AG09319 (cell line): ENCODE data around the gene NEXMIF.
"Not testable (repeated sequence)": the region's sequence is repeated elsewhere in the genome, so short reads cannot be mapped to it uniquely, and the experiment has no call there.

Experiments
- DNase-seq: peaks from one replicate; pipeline ENCODE4 v3.0.0-alpha.2; 2010; ENCODE audit warnings: low read depth; ENCODE audit errors: extremely low read depth
- CTCF ChIP-seq: IDR thresholded peaks from 2 replicates; pipeline ENCODE4 v1.5.1; 2011; ENCODE audit warnings: low read depth, mild to moderate bottlenecking, inconsistent platforms, low read length, moderate library complexity

The NEXMIF gene

GRCh38 chrX:74788545-74789086, 136.6 kb downstream of the NEXMIF start:
- TF ChIP-seq CTCF, result no peak
- DNase-seq, result no peak

- no peak for DNase-seq
- no peak for TF ChIP-seq CTCF
Measured at GRCh38 chrX:74784629-74785028, 140.6 kb downstream of the NEXMIF start.

GRCh38 chrX:74781507-74782034, 143.7 kb downstream of the NEXMIF start:
- no peak for TF ChIP-seq CTCF
- no peak for DNase-seq

- no peak for TF ChIP-seq CTCF
- DNase-seq, result no peak
Measured at GRCh38 chrX:74779175-74779574, 146.1 kb downstream of the NEXMIF start.

- TF ChIP-seq CTCF, result no peak
- DNase-seq, result no peak
Measured at GRCh38 chrX:74774988-74775387, 150.3 kb downstream of the NEXMIF start.

- no peak for TF ChIP-seq CTCF
Measured at GRCh38 chrX:74736450-74736849, 188.8 kb downstream of the NEXMIF start.

GRCh38 chrX:74705269-74705668, 220.0 kb downstream of the NEXMIF start:
- TF ChIP-seq CTCF, result no peak
- no peak for DNase-seq

More at GRCh38 chrX:74736450-74736849, 188.8 kb downstream of the NEXMIF start:
- DNase-seq, result no peak

GRCh38 chrX:74701343-74701742, 223.9 kb downstream of the NEXMIF start:
- DNase-seq, result not testable (repeated sequence)
